ENCODE measurements around the gene TYMP.

DNA sequence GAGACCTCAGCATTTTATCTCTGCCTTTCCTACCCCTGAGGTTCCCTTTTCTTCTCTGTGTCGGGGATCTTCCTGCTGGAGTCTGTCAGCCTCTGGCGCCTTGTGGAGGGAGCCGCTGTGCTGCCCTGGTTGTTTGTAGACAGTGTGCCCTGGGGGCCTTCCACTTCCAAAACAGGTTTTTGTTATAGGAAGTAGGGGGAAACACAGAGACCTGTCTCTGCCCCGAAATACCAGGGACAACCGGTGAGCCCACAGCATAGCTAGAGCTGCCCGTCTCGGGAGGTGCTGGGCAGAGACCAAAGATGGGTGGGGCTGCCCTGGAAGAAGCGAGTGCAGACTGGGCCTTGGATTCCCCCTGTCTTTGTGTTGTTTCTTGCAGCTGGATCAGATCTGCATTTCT lies 13.7 kb downstream of the TYMP start:
- no peak for TF ChIP-seq POLR2A (IDR thresholded peaks at IDR 0.05; ENCODE audit: low read depth, low read length)
- no peak for TF ChIP-seq POLR2AphosphoS5 (IDR thresholded peaks at IDR 0.05; ENCODE audit: low read depth, low read length)

Measured in GM12892 (cell line).